ENCODE results near the gene NFYC. TPM values are rescaled to one million over a fixed set of nuclear protein-coding genes. Genes with fewer than 3 reads are reported as not detected.

NFYC gene
- total RNA-seq, 1 donor from 2014 or later, result 62.3 TPM

DNA sequence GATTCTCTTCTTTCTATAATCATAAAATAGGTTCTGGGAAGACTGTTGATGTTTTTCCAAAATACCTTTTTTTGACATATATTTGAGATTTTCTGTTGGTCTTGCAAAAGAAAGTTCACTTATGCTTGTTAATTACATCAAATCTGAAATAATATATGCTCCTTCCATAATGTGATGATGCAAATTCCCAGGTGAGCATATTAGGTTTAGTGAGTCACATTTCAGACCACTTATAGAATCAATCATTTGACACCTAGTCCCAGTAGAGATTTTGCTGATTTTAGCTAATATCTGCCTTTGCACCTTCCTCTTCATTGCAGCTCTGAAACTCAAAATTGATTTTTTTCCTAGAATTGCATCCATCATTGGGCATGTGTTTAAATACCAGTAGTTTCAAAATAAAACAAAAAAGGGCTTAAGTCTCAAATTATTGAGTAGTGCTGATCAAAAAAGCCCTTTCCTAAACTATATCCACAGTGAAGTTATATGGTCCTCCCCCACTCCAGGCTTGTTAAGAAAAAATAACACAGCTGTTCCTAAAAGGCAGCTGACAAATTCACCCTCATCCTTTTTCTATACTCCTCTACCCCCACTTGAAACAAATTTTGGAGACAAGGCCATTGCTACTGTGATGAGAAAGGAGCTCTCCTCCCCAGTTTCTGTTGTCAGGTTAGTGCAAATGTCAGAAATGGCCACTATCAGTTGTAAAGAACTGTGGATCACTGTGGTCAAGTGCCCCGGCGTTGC is 55.0 kb downstream of the NFYC start:
- no peak for ATAC-seq
- DNase-seq (ENCODE audit: missing footprints), result no peak
- intact Hi-C loops (cut with DNase I), result no loop called here

GRCh38 chr1:40748841-40749718 is 57.6 kb downstream of the NFYC start:
- ATAC-seq, result no peak
- DNase-seq (ENCODE audit: missing footprints), result no peak
- intact Hi-C loops (cut with DNase I), result no loop called here

- DNase-seq (ENCODE audit: missing footprints) (no peak), ATAC-seq (no peak)
- intact Hi-C loops (cut with DNase I), result no loop called here
Observed at GRCh38 chr1:40749817-40750216, 58.3 kb downstream of the NFYC start.

GRCh38 chr1:40750451-40750908 is 59.0 kb downstream of the NFYC start:
- DNase-seq (ENCODE audit: missing footprints) (no peak), ATAC-seq (no peak)
- intact Hi-C loops (cut with DNase I), result no loop called here

- intact Hi-C loops (cut with DNase I), result no loop called here
- DNase-seq (ENCODE audit: missing footprints) (no peak), ATAC-seq (no peak)
Observed at GRCh38 chr1:40751802-40752201, 60.3 kb downstream of the NFYC start.

DNA sequence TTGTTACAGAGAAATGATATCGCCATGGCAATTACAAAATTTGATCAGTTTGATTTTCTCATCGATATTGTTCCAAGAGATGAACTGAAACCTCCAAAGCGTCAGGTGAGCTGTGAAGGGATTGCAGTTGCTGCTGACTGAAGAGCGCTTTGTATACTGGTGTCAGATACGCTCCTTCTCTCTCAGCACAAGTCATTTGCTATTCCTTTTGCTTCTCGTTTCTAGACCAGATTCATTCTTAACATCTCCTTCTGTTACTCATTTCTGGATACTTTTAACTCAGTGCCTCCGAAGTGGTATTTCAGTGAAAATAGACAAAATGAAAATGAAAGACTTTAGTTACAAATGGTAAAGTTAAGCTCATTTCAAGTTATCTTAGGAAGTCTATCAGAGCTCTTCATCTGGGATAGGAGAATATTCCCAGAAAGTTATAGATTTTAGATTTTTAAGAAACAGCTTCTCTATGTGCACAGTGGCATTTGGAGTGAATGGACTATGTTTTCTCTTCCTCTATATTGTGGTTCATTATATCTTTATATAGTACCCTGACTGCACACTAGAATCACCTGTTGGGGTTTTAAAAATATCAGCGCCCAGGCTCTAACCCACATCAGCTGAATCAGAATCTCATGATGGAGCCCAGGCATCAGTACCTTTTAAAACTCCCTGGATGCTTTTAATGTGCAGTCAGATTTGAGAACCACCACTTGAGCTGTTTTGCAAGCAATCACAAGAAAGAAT is 61.8 kb downstream of the NFYC start:
- intact Hi-C loops (cut with DNase I), result no loop called here
- no peak for ATAC-seq
- no peak for DNase-seq (ENCODE audit: missing footprints)

DNA sequence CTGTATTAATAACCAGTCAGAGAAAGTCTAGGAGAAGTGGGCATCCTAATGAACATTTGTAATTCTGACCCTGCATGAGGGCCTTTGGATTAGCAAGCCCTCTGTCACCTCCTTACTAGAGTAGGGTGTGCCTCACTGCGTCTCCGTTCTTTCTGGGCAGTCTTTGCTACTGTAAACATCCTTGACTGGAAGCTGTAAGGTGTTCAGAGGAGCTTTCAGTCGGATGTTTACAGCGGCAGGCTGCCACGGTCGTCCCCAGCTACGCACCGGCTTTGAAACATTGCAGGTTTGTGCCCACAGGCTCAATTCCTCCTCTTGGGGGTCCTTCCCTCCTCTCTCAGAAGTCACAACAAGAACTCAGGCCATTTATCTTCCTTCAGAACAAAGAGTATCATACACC is 62.7 kb downstream of the NFYC start:
- intact Hi-C loops (cut with DNase I), result no loop called here
- no peak for ATAC-seq
- no peak for DNase-seq (ENCODE audit: missing footprints)

DNA sequence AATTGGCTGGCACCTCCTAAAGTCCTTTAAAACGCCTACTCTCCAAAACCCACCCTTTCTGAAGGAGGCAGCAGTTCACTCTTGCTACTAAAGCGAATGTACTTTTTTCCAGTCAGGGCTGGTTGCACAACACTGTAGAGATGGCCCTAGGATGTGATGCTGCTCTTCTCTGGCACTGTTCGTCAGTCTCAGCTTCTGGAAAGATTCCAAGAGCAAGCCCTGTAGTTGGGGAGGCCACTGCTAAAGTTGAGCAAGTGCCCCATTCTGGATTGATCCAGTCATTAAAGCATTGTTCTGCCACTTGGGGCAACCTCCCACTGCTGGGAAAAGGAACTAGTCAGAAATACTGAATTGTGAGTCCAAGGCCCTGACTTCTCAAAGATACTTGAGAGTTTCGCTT is 63.6 kb downstream of the NFYC start:
- DNase-seq (ENCODE audit: missing footprints) (no peak), ATAC-seq (no peak)
- intact Hi-C loops (cut with DNase I), result no loop called here

DNA sequence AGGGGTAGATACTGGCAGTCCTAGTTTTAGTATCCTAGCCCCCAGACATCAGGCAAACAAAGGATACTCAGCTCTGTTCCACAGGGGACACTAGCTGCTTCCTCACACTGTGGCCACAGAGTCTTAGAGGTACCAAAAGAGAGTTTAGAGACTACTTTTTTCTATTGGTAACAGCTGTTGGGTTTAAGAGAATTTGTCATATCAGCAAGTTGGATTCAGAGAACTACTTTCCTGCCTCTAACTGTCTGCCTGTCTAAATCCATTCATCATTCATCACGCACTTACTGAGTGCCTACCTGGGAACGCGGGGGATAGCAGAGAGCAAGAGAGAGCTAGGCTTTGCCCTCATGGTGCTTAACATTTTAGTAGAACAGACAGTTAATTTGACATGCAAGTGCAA is 65.0 kb downstream of the NFYC start:
- DNase-seq (ENCODE audit: missing footprints) (no peak), ATAC-seq (no peak)
- intact Hi-C loops (cut with DNase I), result no loop called here

- ATAC-seq (no peak), DNase-seq (ENCODE audit: missing footprints) (no peak)
- intact Hi-C loops (cut with DNase I), result no loop called here
Observed at GRCh38 chr1:40757084-40757483, 65.6 kb downstream of the NFYC start.

DNA sequence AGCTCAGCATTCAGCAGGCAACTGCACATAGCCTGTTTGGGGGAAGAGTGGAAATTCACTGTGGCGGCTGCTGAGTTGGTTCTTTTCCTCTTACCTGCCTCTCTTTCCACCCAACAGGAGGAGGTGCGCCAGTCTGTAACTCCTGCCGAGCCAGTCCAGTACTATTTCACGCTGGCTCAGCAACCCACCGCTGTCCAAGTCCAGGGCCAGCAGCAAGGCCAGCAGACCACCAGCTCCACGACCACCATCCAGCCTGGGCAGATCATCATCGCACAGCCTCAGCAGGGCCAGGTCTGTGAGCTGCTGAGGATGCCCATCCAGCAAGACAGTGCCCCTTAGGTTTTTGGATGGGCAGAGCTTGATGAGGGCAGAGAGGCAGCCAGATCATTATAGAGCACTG is 66.5 kb downstream of the NFYC start:
- ATAC-seq, result no peak
- DNase-seq (ENCODE audit: missing footprints), result no peak
- intact Hi-C loops (cut with DNase I), result no loop called here

- DNase-seq (ENCODE audit: missing footprints), result no peak
- ATAC-seq, result no peak
Observed at GRCh38 chr1:40758578-40759343, 67.3 kb downstream of the NFYC start.

GRCh38 chr1:40760984-40761383 is 69.5 kb downstream of the NFYC start:
- intact Hi-C loops (cut with DNase I), result no loop called here
- DNase-seq (ENCODE audit: missing footprints) (no peak), ATAC-seq (no peak)

More at GRCh38 chr1:40758578-40759343, 67.3 kb downstream of the NFYC start:
- intact Hi-C loops (cut with DNase I), result no loop called here

DNA sequence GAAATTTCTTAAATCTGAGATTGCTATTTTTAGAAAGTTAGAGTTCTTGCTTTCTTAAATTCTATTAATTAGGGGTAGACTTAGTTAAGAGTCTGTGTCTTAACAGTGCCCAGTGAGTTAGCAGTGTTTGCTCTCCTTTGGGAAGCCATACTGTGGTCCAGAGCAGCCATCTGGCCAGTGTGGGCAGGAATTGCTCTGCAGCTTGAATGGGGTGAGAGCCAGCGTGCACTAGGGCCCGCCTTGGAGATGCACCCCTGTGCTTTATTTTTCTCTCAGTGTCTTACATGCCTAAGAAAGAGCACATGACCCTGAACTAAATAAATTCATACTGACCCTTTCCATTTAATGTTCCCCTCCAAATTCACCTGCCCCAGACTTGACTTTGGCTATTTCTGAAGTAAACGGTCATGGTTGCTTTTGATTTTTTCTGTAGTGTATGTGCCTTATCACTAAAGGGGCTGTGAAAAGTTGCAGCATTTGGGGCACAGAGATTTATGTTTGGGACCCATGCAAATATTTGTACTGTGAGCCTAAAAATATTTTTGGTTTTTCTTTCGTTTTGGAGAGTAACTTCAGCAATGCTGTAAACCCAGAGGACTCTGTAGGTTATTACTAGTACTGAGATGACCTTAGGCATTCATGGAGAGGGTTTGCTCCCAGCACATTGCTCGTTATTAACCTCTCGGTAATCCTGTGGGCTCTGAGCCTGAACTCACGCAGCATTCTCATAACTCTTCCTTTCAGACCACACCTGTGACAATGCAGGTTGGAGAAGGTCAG is 70.8 kb downstream of the NFYC start:
- intact Hi-C loops (cut with DNase I), result no loop called here
- DNase-seq (ENCODE audit: missing footprints), result no peak

DNA sequence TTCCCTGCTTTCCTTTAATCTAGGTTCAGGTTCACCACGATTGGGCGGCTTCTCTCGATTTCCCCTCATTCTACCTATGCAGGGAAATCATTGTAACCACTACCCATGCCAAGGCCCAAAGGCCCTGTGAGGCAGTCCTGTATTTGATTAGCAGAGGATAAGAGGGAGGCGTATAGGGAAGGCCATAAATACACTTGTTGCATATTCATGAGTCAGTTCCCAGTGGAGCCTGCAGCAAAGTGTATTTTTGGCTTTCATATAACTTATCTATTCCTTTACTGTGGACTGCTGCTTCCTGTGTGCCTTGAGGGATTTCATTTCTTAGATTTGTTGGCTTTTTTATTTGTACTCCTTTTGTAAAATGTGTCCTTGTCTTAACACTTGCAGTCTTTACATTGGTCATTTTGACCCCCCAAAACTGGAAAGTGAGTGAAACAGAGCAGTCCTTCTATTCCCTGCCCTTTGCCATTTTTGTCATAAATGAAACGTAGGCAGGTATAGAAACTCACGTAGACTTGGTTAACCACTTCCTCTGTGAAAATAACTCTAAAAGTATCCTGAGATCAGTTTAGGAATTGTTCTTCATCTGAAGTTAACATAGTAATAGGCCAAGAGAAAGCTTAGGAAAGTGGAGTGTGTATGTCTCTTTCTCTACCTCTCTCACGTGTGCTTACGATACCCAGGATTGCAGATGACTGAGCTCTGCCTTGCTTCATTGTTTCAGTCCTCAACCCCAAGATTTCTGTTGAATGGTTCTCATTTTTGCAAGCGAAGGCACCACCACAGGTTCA is 72.4 kb downstream of the NFYC start:
- intact Hi-C loops (cut with DNase I), result no loop called here
- no peak for ATAC-seq
- no peak for DNase-seq (ENCODE audit: missing footprints)

More for the DNA sequence above, 70.8 kb downstream of the NFYC start:
- ATAC-seq, result no peak

DNA sequence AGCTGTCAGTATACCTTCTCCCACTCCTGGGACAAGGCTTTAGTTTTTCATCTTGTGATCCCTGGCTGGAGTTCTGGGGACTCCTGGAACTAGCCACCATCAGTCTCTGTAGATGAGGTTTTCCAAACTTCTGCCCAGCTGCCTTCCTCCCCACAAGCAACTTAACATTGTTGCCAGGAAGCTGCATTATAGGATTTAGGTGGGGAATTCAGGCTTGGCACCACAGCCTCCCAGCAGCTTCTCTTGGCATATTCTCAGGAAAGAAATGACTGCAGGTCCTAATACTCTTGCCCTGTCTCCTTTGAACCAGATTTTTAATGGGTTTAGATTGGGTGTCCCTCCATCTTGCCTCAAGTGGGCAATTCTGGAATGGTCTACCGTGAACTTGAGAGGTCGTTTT is 73.5 kb downstream of the NFYC start:
- DNase-seq (ENCODE audit: missing footprints), result no peak
- no peak for ATAC-seq
- intact Hi-C loops (cut with DNase I), result no loop called here

GRCh38 chr1:40766017-40766416 is 74.5 kb downstream of the NFYC start:
- DNase-seq (ENCODE audit: missing footprints), result no peak
- ATAC-seq, result no peak
- intact Hi-C loops (cut with DNase I), result no loop called here
